Activated CD4-positive, alpha-beta memory T cell treated with anti-CD3 and anti-CD28 coated beads for 36 hours (primary cell): Measurements from ENCODE around the gene SGF29. TPM values are rescaled to one million over a fixed set of nuclear protein-coding genes. Genes with fewer than 3 reads are reported as not detected.
A peak's percentile ranks its signal among the peaks of the same experiment; 100 is the strongest.
"Not testable (repeated sequence)": the region's sequence is repeated elsewhere in the genome, so short reads cannot be mapped to it uniquely, and the experiment has no call there.

Experiments
- CTCF ChIA-PET: fragments of 350-600 bp; sonication (Branson Sonifier 250); formaldehyde crosslinking; loops from one replicate; lab custom pipeline; 2021; ENCODE audit warnings: antibody characterized with exemption, inconsistent platforms; lab: Charles Lee
- POLR2A ChIA-PET: fragments of 350-600 bp; sonication (Branson Sonifier 250); formaldehyde crosslinking; loops from one replicate; lab custom pipeline; 2021; ENCODE audit warnings: antibody characterized with exemption; lab: Charles Lee
- DNase-seq: peaks from one replicate; pipeline ENCODE4 v3.0.0-alpha.2; 2020
- H3K27ac Mint-ChIP-seq: one replicate; pipeline ENCODE4 v1.8.0; 2021; ENCODE audit warnings: mixed read lengths
- H3K27me3 Mint-ChIP-seq: one replicate; pipeline ENCODE4 v1.8.0; 2021; ENCODE audit warnings: mixed read lengths
- H3K36me3 Mint-ChIP-seq: one replicate; pipeline ENCODE4 v1.8.0; 2021; ENCODE audit warnings: mixed read lengths
- H3K4me1 Mint-ChIP-seq: one replicate; pipeline ENCODE4 v1.8.0; 2021; ENCODE audit warnings: low read depth, mixed read lengths
- H3K4me3 Mint-ChIP-seq: one replicate; pipeline ENCODE4 v1.8.0; 2021; ENCODE audit warnings: mild to moderate bottlenecking, mixed read lengths
- H3K9me3 Mint-ChIP-seq: one replicate; pipeline ENCODE4 v1.8.0; 2021; ENCODE audit warnings: mixed read lengths
- intact Hi-C: fragments of 100-400 bp; cut with micrococcal nuclease; formaldehyde crosslinking; loops from one replicate; pipeline ENCODE4 v1.15.1; 2023
- total RNA-seq, 2 experiments: library from RNA; stranded (reverse); gene quantifications; one replicate each; pipeline ENCODE4 v1.2.3, GENCODE V29; 2021

The SGF29 gene
- total RNA-seq, 2 experiments from 2014 or later: 17.8 to 18.5 TPM

DNA sequence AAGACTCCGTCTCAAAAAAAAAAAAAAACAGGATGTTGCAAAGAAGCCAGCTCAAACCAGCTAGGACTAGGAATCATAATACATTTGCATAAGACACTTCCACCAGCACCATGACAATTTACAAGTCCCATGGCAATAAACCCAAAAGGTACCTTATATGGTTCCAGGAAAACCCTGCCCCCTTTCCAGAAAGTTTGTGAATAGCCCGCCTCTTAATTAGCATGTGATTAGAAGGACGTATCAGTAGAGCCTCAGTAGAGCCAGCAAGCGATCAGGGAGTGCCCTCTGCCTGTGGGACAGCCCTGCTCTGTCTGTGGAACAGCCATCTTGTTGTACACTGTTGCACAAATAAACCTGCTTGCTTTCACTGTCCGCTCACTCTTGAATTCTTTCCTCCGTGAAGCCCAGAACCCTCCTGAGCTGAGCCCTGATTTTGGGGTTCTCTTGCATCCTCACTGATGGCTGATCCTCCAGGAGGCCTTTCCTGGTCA, 29.0 kb upstream of the SGF29 start:
- Mint-ChIP-seq H3K4me3 (no peak overlapping the region), H3K27ac (no peak overlapping the region), H3K9me3 (no peaks in the 10 kb centered on the region), H3K4me1 (peaks cover 3% of the 10 kb centered on the region), H3K27me3 (no peaks in the 10 kb centered on the region), H3K36me3 (no peaks in the 10 kb centered on the region)
- POLR2A ChIA-PET: interaction anchor here (0.6 kb wide), 1 partner anchor 71 kb away, joined by 3 read pairs; no protein-coding TSS in a partner anchor
- CTCF ChIA-PET: no interaction called here
- peak; percentile 31 for DNase-seq
- intact Hi-C loops: no loop called here

DNA sequence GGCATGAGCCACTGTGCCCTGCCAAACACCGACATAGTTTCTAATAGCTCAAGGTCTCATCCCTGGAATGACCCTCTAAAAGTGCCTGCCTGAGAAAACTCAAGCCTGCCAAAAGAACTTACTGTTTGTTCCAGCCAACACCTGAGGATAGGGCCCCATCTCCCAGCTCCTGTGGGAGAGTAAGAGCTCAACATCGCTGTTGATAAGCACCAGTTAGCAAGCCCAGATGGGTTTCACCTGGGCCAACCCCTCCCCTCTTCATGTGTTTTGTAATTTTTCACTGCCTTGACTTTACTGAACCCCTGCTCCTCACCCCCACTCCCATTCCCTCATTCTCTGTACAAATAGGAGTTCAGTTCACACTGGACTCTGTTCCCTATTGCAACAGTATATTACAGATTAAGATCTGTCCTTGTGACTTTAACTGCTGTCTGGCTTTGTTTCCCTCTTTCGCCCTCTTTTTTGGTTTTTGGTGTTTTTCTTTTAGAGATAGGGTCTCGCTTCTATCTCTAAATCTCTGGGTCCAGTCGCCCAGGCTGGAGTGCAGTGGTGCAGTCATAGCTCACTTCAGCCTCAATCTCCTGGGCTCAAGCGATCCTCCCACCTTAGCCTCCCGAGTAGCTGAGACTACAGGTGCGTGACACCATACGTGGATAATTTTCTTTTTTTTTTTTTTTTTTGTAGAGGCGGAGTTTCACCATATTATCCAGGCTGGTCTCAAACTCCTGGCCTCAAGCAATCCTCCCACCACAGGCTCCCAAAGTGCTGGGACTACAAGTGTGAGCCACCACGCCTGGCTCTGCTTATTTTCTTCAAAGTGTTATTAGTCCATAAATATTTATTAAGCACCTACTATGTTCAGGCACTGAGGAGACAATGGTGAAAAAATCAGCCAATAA, 27.3 kb upstream of the SGF29 start:
- ChIA-PET CTCF (no interaction called here), POLR2A (no interaction called here)
- DNase-seq: no peak
- H3K4me3 Mint-ChIP-seq: no peak overlapping the region
- no peaks in the 10 kb centered on the region for H3K27me3 Mint-ChIP-seq
- intact Hi-C loops: no loop called here
- no peak overlapping the region for H3K27ac Mint-ChIP-seq
- H3K9me3 Mint-ChIP-seq: no peaks in the 10 kb centered on the region
- no peaks in the 10 kb centered on the region for H3K36me3 Mint-ChIP-seq
- peaks cover 3% of the 10 kb centered on the region for H3K4me1 Mint-ChIP-seq

DNA sequence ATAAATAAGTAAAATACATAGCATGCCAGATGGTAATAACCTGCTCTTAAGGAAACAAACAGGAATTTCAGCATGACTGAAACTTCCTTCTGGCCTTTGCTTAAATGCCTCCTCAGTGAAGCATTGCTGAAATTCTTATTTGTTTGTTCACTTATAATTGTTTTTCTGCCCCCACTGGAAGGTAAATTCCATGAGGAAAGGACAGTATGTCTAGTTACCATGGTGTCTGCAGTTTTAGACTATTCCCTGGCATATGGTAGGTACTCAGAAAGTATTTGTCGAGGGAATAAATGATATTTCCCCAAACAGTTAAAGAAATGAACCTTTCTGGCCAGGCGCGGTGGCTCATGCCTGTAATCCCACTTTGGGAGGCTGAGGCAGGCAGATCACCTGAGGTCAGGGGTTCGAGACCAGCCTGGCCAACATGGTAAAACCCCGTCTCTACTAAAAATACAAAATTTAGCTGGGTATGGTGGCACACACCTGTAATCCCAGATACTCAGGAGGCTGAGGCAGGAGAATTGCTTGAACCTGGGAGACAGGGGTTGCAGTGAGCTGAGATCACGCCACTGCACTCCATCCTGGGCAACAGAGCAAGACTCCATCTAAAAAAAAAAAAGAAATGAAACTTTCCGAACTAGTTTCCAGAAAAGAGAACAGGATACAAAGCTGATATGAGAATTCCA, 26.5 kb upstream of the SGF29 start:
- H3K27me3 Mint-ChIP-seq, H3K9me3 Mint-ChIP-seq, POLR2A ChIA-PET, DNase-seq, CTCF ChIA-PET, H3K27ac Mint-ChIP-seq, H3K36me3 Mint-ChIP-seq, intact Hi-C loops, H3K4me1 Mint-ChIP-seq, H3K4me3 Mint-ChIP-seq: not testable (repeated sequence)

DNA sequence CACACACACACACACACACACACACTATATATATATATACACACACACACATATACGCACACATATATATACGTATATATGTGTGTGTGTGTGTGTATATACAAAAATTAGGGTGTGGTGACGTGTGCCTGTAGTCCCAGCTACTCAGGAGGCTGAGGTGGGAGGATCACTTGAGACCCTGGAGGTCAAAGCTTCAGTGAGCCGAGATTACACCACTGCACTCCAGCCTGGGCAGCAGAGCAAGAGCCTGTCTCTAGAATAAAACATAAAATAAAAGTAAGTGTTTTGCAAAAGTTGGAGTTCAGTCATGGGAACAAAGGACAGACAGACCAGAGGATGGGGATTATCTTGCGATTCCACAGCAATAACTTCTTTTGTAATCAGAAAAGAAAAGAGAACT, 25.7 kb upstream of the SGF29 start:
- ChIA-PET POLR2A (no interaction called here), CTCF (no interaction called here)
- peaks cover 4% of the 10 kb centered on the region for H3K4me1 Mint-ChIP-seq
- no peak overlapping the region for H3K27ac Mint-ChIP-seq
- no peak for DNase-seq
- intact Hi-C loops: no loop called here
- H3K9me3 Mint-ChIP-seq: no peaks in the 10 kb centered on the region
- H3K36me3 Mint-ChIP-seq: no peaks in the 10 kb centered on the region
- H3K4me3 Mint-ChIP-seq: no peak overlapping the region
- no peaks in the 10 kb centered on the region for H3K27me3 Mint-ChIP-seq

DNA sequence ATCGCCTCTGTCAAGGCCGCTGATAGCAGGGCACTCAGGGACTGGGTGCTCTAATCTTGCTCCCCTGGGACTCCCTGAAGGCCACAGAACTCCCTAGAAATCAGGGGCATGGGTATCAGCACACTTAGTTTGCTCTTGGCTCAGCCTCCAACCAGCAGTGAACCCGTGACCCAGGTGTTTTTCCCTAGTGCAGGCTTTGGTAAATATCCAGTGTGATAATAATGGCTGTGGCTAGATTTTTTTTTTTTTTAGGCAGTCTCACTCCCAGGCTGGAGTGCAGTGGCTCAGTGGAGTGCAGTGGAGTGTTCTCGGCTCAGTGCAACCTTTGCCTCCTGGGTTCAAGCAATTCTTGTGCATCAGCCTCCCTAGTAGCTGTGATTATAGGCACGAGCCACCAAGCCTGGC, 25.3 kb upstream of the SGF29 start:
- POLR2A ChIA-PET: no interaction called here
- Mint-ChIP-seq H3K36me3 (no peaks in the 10 kb centered on the region), H3K27ac (no peak overlapping the region), H3K4me1 (peaks cover 6% of the 10 kb centered on the region), H3K27me3 (no peaks in the 10 kb centered on the region), H3K4me3 (no peak overlapping the region), H3K9me3 (no peaks in the 10 kb centered on the region)
- intact Hi-C loops: no loop called here
- CTCF ChIA-PET: no interaction called here
- no peak for DNase-seq

DNA sequence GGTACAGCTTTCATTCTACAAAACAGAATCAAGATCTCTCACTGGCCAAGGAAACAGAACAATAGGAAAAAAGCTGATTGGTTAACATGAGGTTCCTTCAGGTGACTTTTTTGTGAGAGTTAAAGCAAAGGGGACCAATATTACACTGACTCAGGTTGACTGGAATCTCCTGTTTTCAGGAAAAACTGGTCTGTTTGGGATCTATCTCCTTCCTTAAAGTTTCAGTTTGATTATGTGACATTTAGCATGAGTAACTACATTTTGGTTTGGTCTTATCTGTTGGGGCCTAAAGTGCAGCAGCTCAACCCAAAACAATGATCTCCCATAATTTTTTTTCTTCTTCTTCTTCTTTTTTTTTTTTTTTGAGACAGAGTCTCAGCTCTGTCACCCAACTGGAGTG, 24.6 kb upstream of the SGF29 start:
- ChIA-PET POLR2A (no interaction called here), CTCF (interaction anchor here (0.9 kb wide), 1 partner anchor 17 kb away, joined by 9 read pairs; no protein-coding TSS in a partner anchor)
- DNase-seq: no peak
- intact Hi-C loops: no loop called here
- H3K4me3 Mint-ChIP-seq: no peak overlapping the region
- no peaks in the 10 kb centered on the region for H3K36me3 Mint-ChIP-seq
- H3K9me3 Mint-ChIP-seq: no peaks in the 10 kb centered on the region
- no peaks in the 10 kb centered on the region for H3K27me3 Mint-ChIP-seq
- no peak overlapping the region for H3K27ac Mint-ChIP-seq
- peaks cover 11% of the 10 kb centered on the region for H3K4me1 Mint-ChIP-seq

DNA sequence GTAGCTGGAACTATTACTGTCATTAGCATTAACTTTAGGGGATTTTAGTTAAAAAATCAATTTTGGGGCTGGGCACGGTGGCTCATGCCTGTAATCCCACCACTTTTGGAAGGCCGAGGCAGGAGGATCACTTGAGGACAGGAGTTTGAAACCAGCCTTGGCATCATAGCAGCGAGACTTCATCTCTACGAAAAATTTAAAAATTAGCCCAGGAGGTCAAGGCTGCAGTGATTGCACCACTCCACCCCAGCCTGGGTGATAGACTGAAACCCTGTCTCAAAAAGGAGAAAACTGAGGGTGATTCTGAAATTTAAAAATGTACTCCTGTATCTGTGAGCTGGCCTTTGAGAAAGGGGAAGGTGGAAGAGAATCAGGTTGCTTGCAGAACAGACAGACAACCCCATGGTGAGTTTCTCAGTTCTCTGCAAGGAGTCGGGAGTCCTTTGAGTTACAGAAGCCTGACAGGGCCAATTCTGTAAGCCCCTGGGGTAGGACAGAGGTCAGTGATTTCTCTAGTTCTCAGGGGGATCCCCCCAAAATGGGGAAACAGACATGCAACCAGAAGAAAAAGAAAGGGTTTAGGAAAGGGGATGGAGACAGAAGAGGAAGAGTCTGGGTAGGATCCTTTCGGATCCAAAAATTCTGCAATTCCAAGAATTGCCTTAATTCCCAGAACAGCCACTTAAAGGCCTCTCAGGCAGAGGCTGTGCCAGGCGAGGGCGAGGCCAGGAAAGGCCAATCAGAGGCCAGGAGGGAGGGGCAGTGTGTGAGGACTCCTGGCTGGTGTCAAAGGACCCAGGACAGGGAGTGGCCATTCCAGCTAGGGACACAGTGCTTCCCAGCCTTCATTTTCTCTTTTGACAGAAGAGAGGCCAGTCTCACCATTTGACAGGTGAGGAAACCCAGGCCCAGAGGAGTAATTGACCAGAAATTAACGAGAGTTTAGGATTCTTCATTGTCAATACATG, 21.7 kb upstream of the SGF29 start:
- POLR2A ChIA-PET: no interaction called here
- H3K9me3 Mint-ChIP-seq: no peaks in the 10 kb centered on the region
- intact Hi-C loops: no loop called here
- peaks cover 23% of the 10 kb centered on the region for H3K4me1 Mint-ChIP-seq
- H3K27me3 Mint-ChIP-seq: no peaks in the 10 kb centered on the region
- CTCF ChIA-PET: no interaction called here
- no peak for DNase-seq
- no peak overlapping the region for H3K27ac Mint-ChIP-seq
- no peaks in the 10 kb centered on the region for H3K36me3 Mint-ChIP-seq
- no peak overlapping the region for H3K4me3 Mint-ChIP-seq

DNA sequence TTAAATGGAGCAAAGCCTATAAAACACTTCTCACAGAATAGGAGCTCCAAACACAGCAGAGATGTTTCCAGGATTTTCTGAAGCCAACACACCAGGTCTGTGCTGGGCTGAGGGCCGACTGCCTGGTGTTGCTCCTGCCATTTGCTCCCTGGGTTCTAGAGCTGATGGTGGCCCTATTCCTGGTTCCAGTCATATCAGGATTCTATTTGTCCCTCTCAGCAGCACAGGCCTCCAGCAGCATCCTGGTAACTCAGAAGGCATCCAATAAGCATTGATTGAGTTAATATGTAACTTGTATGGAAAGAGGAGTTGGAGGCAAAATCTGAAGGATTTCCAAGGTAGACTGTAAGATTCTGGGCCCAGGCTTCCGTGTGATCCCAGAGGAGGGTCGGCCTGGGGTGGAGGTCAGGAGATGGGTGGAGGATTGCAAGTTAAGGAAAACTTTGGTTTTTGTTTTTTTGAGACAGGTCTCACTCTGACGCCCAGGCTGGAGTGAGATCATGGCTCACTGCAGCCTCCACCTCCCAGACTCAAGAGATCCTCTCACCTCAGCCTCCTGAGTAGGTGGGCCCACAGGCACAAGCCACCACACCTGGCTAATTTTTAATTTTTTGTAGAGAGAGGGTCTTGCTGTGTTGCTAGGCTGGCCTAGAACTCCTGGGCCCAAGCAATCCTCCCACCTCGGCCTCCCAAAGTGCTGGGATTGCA, 20.6 kb upstream of the SGF29 start:
- no peak for DNase-seq
- no peaks in the 10 kb centered on the region for H3K9me3 Mint-ChIP-seq
- H3K27ac Mint-ChIP-seq: no peak overlapping the region
- CTCF ChIA-PET: no interaction called here
- intact Hi-C loops: no loop called here
- POLR2A ChIA-PET: no interaction called here
- no peak overlapping the region for H3K4me3 Mint-ChIP-seq
- no peaks in the 10 kb centered on the region for H3K27me3 Mint-ChIP-seq
- H3K36me3 Mint-ChIP-seq: no peaks in the 10 kb centered on the region
- peaks cover 23% of the 10 kb centered on the region for H3K4me1 Mint-ChIP-seq

DNA sequence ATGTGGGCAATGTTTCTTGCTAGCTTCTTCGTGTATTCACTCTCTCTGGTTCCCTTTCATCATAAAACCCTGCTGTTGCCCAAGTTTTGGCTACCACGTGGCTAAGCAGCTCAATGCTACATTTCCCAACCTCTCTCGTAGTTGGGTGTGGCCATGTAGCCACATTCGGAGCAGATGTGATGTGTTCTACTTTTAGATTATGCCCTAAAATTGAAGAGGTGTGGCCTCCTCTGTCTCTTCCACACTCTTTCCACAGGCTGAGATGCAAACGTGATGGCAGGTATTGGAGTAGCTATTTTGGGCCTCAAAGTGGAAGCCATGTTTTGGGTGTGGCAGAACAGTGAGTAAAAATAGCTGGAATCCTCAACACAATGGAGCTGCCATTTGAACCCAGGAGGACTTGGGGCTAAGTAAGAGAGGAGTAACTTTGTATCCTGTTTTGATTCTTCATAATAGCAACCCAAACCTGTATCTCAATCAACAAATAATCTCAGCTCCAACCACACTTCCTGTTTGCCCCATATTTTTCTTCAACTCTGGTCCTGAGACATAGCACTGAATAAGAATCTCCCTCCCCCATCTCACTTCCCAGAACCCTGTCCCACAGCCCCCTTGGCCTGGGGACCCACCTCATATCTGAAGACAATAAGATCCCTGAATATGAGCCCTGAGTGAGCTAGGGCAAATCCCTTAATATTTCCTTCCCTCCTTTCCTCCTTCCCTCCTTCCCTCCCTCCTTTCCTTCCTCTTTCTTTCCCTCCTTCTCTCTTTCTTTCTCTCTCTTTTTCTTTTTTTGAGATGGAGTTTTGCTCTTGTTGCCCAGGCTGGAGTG, 19.0 kb upstream of the SGF29 start:
- CTCF ChIA-PET: interaction anchor here (0.6 kb wide), 1 partner anchor 21 kb away, joined by 3 read pairs; no protein-coding TSS in a partner anchor
- H3K27ac Mint-ChIP-seq: peak overlapping the region; percentile 56
- intact Hi-C loops: no loop called here
- H3K9me3 Mint-ChIP-seq: no peaks in the 10 kb centered on the region
- H3K4me3 Mint-ChIP-seq: no peak overlapping the region
- no peaks in the 10 kb centered on the region for H3K27me3 Mint-ChIP-seq
- H3K4me1 Mint-ChIP-seq: peaks cover 23% of the 10 kb centered on the region
- H3K36me3 Mint-ChIP-seq: no peaks in the 10 kb centered on the region
- DNase-seq: no peak
- POLR2A ChIA-PET: no interaction called here

DNA sequence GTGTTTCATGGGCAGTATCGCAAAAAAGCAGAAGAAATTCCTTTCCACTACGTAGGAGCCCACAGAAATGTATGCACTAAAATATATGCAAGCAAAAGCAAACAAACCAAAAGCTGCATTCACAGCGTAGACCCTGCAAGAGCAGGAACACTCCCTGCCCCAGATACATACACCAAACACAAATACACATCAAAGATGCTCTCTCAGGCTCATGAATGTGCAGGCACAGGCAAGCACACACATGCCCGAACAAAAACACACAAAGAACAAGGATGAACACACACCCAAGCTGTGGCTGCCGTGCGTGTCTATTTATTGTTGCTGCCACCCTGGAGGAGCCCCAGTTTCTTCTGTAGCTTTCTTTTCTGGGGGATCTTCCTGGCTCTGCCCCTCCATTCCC, 16.6 kb upstream of the SGF29 start:
- CTCF ChIA-PET: no interaction called here

More for the DNA sequence above, 16.6 kb upstream of the SGF29 start:
- H3K4me1 Mint-ChIP-seq: peaks cover 23% of the 10 kb centered on the region
- DNase-seq: no peak
- POLR2A ChIA-PET: no interaction called here
- no peak overlapping the region for H3K27ac Mint-ChIP-seq
- H3K27me3 Mint-ChIP-seq: no peaks in the 10 kb centered on the region
- no peaks in the 10 kb centered on the region for H3K9me3 Mint-ChIP-seq
- intact Hi-C loops: no loop called here
- H3K36me3 Mint-ChIP-seq: no peaks in the 10 kb centered on the region
- no peak overlapping the region for H3K4me3 Mint-ChIP-seq
